SK-N-SH (cell line): ENCODE measurements around the gene CREB5. TPM values are rescaled to one million over a fixed set of nuclear protein-coding genes. Genes with fewer than 3 reads are reported as not detected.

Source experiments
- CTCF ChIA-PET: fragments of 300-600, 350-600 bp; formaldehyde crosslinking; extraction: SDS; loops from one replicate; lab custom pipeline; 2021; lab: Yijun Ruan, JAX
- POLR2A ChIA-PET: fragments of 350-600 bp; sonication (Branson Sonifier 250); formaldehyde crosslinking; extraction: SDS; loops from one replicate; lab custom pipeline; 2020; ENCODE audit warnings: antibody characterized with exemption, inconsistent platforms; lab: Yijun Ruan, JAX
- DNase-seq: peaks from one replicate; pipeline ENCODE4 v3.0.0; 2012
- H2AFZ ChIP-seq: fragments of 200-600 bp; sonication (generic); 2 replicates; pipeline ENCODE4 v1.8.1; 2016; ENCODE audit warnings: antibody characterized with exemption, mild to moderate bottlenecking, low read depth
- H3F3A ChIP-seq: fragments of 200-600 bp; sonication (generic); replicated peaks from 2 replicates; pipeline ENCODE3; 2016; ENCODE audit warnings: antibody characterized with exemption, mild to moderate bottlenecking; ENCODE audit not compliant: insufficient read depth
- H3K27ac ChIP-seq, 2 experiments: fragments of 200-500 bp in 1 of 2; fragments of 200-600 bp in 1 of 2; sonication (Bioruptor generic) in 1 of 2; sonication (generic), shearing (Covaris generic) in 1 of 2; 2 replicates each; pipeline versions ENCODE4 v1.5.1 to v1.6.1; 2014 to 2016; ENCODE audit warnings: low read depth in 2 of 2, inconsistent platforms in 1 of 2, low read length in 1 of 2, mild to moderate bottlenecking in 1 of 2, mixed read lengths in 1 of 2
- H3K27me3 ChIP-seq: fragments of 200-600 bp; sonication (generic), shearing (Covaris generic); 2 replicates; pipeline ENCODE4 v1.6.1; 2016; ENCODE audit warnings: mixed run types; ENCODE audit not compliant: insufficient read depth
- H3K36me3 ChIP-seq, 2 experiments: fragments of 200-500 bp in 1 of 2; fragments of 200-600 bp in 1 of 2; sonication (Bioruptor generic) in 1 of 2; sonication (generic) in 1 of 2; replicated peaks in 1 of 2; 2 replicates each; pipeline versions ENCODE3 to v1.5.1; 2014 to 2016; ENCODE audit warnings: low read length in 1 of 2, mild to moderate bottlenecking in 1 of 2; ENCODE audit not compliant: insufficient read depth in 2 of 2, control insufficient read depth in 1 of 2
- H3K4me1 ChIP-seq, 2 experiments: fragments of 200-500 bp in 1 of 2; fragments of 200-600 bp in 1 of 2; sonication (Bioruptor generic) in 1 of 2; sonication (generic), shearing (Covaris generic) in 1 of 2; 2 replicates each; pipeline versions ENCODE4 v1.5.1 to v1.6.1; 2014 to 2016; ENCODE audit warnings: low read depth in 1 of 2, low read length in 1 of 2, mixed run types in 1 of 2; ENCODE audit not compliant: insufficient read depth in 2 of 2, control insufficient read depth in 1 of 2
- H3K4me2 ChIP-seq: fragments of 200-600 bp; sonication (generic), shearing (Covaris generic); 2 replicates; pipeline ENCODE4 v1.6.1; 2017; ENCODE audit warnings: mixed run types
- H3K4me3 ChIP-seq, 2 experiments: fragments of 200-500 bp in 1 of 2; fragments of 200-600 bp in 1 of 2; sonication (Bioruptor generic) in 1 of 2; sonication (generic), shearing (Covaris generic) in 1 of 2; 2 replicates each; pipeline versions ENCODE4 v1.5.1 to v1.8.1; 2014 to 2016; ENCODE audit warnings: low read depth in 2 of 2, inconsistent platforms in 1 of 2, low read length in 1 of 2, mild to moderate bottlenecking in 1 of 2, mixed read lengths in 1 of 2, moderate library complexity in 1 of 2
- H3K79me2 ChIP-seq: fragments of 200-600 bp; sonication (generic); 2 replicates; pipeline ENCODE4 v1.8.1; 2017; ENCODE audit warnings: mild to moderate bottlenecking; ENCODE audit not compliant: insufficient read depth
- H3K9ac ChIP-seq: fragments of 200-600 bp; sonication (generic); 2 replicates; pipeline ENCODE4 v1.6.1; 2017; ENCODE audit warnings: mixed run types
- H3K9me2 ChIP-seq: fragments of 200-600 bp; sonication (generic); 2 replicates; pipeline ENCODE4 v1.6.1; 2017; ENCODE audit warnings: mixed run types
- H3K9me3 ChIP-seq: fragments of 200-600 bp; sonication (generic); 2 replicates; pipeline ENCODE4 v1.6.1; 2017; ENCODE audit warnings: mixed run types, mild to moderate bottlenecking, moderate library complexity
- H4K20me1 ChIP-seq: fragments of 200-600 bp; sonication (generic); 2 replicates; pipeline ENCODE4 v1.6.1; 2017; ENCODE audit warnings: mild to moderate bottlenecking, mixed run types; ENCODE audit not compliant: insufficient read depth
- CHD2 ChIP-seq: fragments of 150-350 bp; IDR thresholded peaks from 2 replicates; pipeline ENCODE4 v1.6.1; 2018; ENCODE audit warnings: low read length; ENCODE audit not compliant: partially characterized antibody
- ELF1 ChIP-seq: IDR thresholded peaks from 2 replicates; pipeline ENCODE4 v1.4.0; 2012
- EP300 ChIP-seq, 2 experiments: IDR thresholded peaks; 2 replicates each; pipeline versions ENCODE4 v1.4.0 to v1.6.1; 2012; ENCODE audit warnings: borderline replicate concordance in 1 of 2, low read depth in 1 of 2, low read length in 1 of 2
- EZH2phosphoT487 ChIP-seq: fragments of 200-600 bp; sonication (generic); IDR thresholded peaks from 2 replicates; pipeline ENCODE4 v1.6.1; 2017; ENCODE audit warnings: low read depth, mixed run types, mild to moderate bottlenecking, antibody characterized with exemption, moderate library complexity, borderline replicate concordance
- FOXJ3 ChIP-seq: sonication (generic); formaldehyde crosslinking; IDR thresholded peaks from 2 replicates; pipeline ENCODE4 v1.5.1; 2020; ENCODE audit warnings: mild to moderate bottlenecking, missing genetic modification reagents
- GABPA ChIP-seq: IDR thresholded peaks from 2 replicates; pipeline ENCODE4 v1.4.0; 2012; ENCODE audit warnings: low read depth, mild to moderate bottlenecking
- IRF3 ChIP-seq: fragments of 150-350 bp; IDR thresholded peaks from 2 replicates; pipeline ENCODE4 v1.6.1; 2016; ENCODE audit warnings: mild to moderate bottlenecking, low read depth, low read length
- MAX ChIP-seq: IDR thresholded peaks from 2 replicates; pipeline ENCODE4 v1.4.0; 2012; ENCODE audit warnings: low read depth
- MEF2A ChIP-seq: IDR thresholded peaks from 2 replicates; pipeline ENCODE4 v1.4.0; 2012; ENCODE audit warnings: low read depth, borderline replicate concordance
- MXI1 ChIP-seq: IDR thresholded peaks from 2 replicates; pipeline ENCODE4 v1.6.1; 2012; ENCODE audit warnings: mild to moderate bottlenecking, low read depth, low read length, improper control_type of control experiment
- NFIC ChIP-seq: IDR thresholded peaks from 2 replicates; pipeline ENCODE4 v1.4.0; 2012; ENCODE audit warnings: borderline replicate concordance
- RAD21 ChIP-seq: IDR thresholded peaks from 2 replicates; pipeline ENCODE4 v1.6.1; 2012; ENCODE audit warnings: mild to moderate bottlenecking, low read length
- REST ChIP-seq: IDR thresholded peaks from 2 replicates; pipeline ENCODE4 v1.6.1; 2012; ENCODE audit warnings: mild to moderate bottlenecking, low read depth, low read length, moderate library complexity
- SIN3A ChIP-seq: IDR thresholded peaks from 2 replicates; pipeline ENCODE4 v1.6.1; 2012; ENCODE audit warnings: low read depth, mild to moderate bottlenecking, low read length, moderate library complexity, borderline replicate concordance
- SMC3 ChIP-seq: IDR thresholded peaks from 2 replicates; pipeline ENCODE4 v1.6.1; 2012; ENCODE audit warnings: low read depth, low read length, improper control_type of control experiment
- TEAD4 ChIP-seq: IDR thresholded peaks from 2 replicates; pipeline ENCODE4 v1.4.0; 2012; ENCODE audit warnings: mild to moderate bottlenecking, borderline replicate concordance; ENCODE audit not compliant: insufficient read depth
- ZBTB33 ChIP-seq: IDR thresholded peaks from 2 replicates; pipeline ENCODE4 v1.4.0; 2012; ENCODE audit warnings: low read depth, borderline replicate concordance
- WGBS: methylation state at CpG from one replicate; pipeline ENCODE4 v1.1.6; 2017; ENCODE audit warnings: low lambda C conversion rate; 5-methylcytosine and 5-hydroxymethylcytosine counted together
- polyA plus RNA-seq, 3 experiments: library from polyadenylated mRNA; depleted of rRNA; stranded (reverse); fragments of >200 nt; gene quantifications; 2 replicates each; pipeline ENCODE4 v1.2.3, GENCODE V29; 2012

Gene CREB5
- polyA plus RNA-seq, 1 of the 3 experiments (the other 2 are of a cell fraction): 19.3 TPM

GRCh38 chr7:28548416-28548815, 136.1 kb downstream of the CREB5 start:
- no peak overlapping the region for H2AFZ ChIP-seq
- TF ChIP-seq ELF1 (no peak), TEAD4 (no peak), FOXJ3 (CRISPR knock-in tag) (no peak), RAD21 (no peak), EZH2phosphoT487 (no peak), MAX (no peak), SIN3A (no peak), MEF2A (no peak), MXI1 (no peak), GABPA (no peak), REST (no peak), EP300 (IDR thresholded peaks at IDR 0.05; ENCODE audit: borderline replicate concordance in 1 of 2, low read depth in 1 of 2, low read length in 1 of 2) (no peak), IRF3 (no peak), ZBTB33 (no peak), NFIC (no peak), SMC3 (no peak), CHD2 (no peak)

More at GRCh38 chr7:28548416-28548815, 136.1 kb downstream of the CREB5 start:
- DNase-seq: no peak
- Histone ChIP-seq H3K27me3 (peaks cover 4% of the 10 kb centered on the region; the same call in 1 of the 2 replicates), H3K79me2 (no peaks in the 10 kb centered on the region), H3K27ac (no peak overlapping the region), H4K20me1 (no peaks in the 10 kb centered on the region), H3K9me3 (no peaks in the 10 kb centered on the region), H3K4me3 (no peak overlapping the region), H3K9me2 (no peaks in the 10 kb centered on the region), H3K36me3 (no peaks in the 10 kb centered on the region), H3F3A (no peaks in the 10 kb centered on the region), H3K9ac (no peak overlapping the region), H3K4me2 (no peak overlapping the region), H3K4me1 (peaks cover 0 to 39% of the 10 kb centered on the region in 2 experiments; a peak in 2 of 4 replicates)
- POLR2A ChIA-PET: interaction anchor here (0.6 kb wide), 1 partner anchor 34 kb away, joined by 3 read pairs; no protein-coding TSS in a partner anchor
- 44% methylated on average over 5 of the region's 5 CpGs for WGBS
- CTCF ChIA-PET: interaction anchor here (1.1 to 1.3 kb wide), 4 partner anchors 14 to 197 kb away, joined by 3 to 4 read pairs (median 3); no protein-coding TSS in a partner anchor
